Skeletal muscle satellite cell (primary cell): ENCODE results near the gene SCMH1.

Experiments used
- H3K27me3 ChIP-seq: 2 replicates; pipeline ENCODE4 v1.7.0; 2013; ENCODE audit warnings: low read length; ENCODE audit not compliant: control insufficient read depth, insufficient read depth
- H3K36me3 ChIP-seq: 2 replicates; pipeline ENCODE4 v1.7.0; 2013; ENCODE audit warnings: mild to moderate bottlenecking, control low read depth, low read length; ENCODE audit not compliant: insufficient read depth
- H3K4me1 ChIP-seq: 2 replicates; pipeline ENCODE4 v1.7.0; 2013; ENCODE audit warnings: low read length; ENCODE audit not compliant: control insufficient read depth, insufficient read depth
- H3K4me2 ChIP-seq: 2 replicates; pipeline ENCODE4 v1.7.0; 2013; ENCODE audit warnings: mild to moderate bottlenecking, low read length
- H3K4me3 ChIP-seq: 2 replicates; pipeline ENCODE4 v1.7.0; 2013; ENCODE audit warnings: low read length
- H3K9ac ChIP-seq: 2 replicates; pipeline ENCODE4 v1.7.0; 2013; ENCODE audit warnings: mild to moderate bottlenecking, low read depth, low read length, moderate library complexity
- H3K9me3 ChIP-seq: replicated peaks from 2 replicates; pipeline ENCODE4 v1.7.0; 2013; ENCODE audit warnings: mild to moderate bottlenecking, control low read depth, low read length

SCMH1 gene

GRCh38 chr1:41020109-41020576, 222.0 kb downstream of the SCMH1 start:
- H3K9ac ChIP-seq, result no peak overlapping the region
- H3K4me1 ChIP-seq, result no peaks in the 10 kb centered on the region
- H3K4me2 ChIP-seq, result no peak overlapping the region
- H3K4me3 ChIP-seq, result no peak overlapping the region
- no peaks in the 10 kb centered on the region for H3K9me3 ChIP-seq
- peaks cover 40% of the 10 kb centered on the region for H3K36me3 ChIP-seq
- H3K27me3 ChIP-seq, result no peaks in the 10 kb centered on the region

- Histone ChIP-seq H3K9ac (no peak overlapping the region), H3K4me3 (no peak overlapping the region), H3K4me1 (no peaks in the 10 kb centered on the region), H3K36me3 (peaks cover 42% of the 10 kb centered on the region), H3K9me3 (no peaks in the 10 kb centered on the region), H3K4me2 (no peak overlapping the region), H3K27me3 (no peaks in the 10 kb centered on the region)
Observed at GRCh38 chr1:41019353-41019745, 222.8 kb downstream of the SCMH1 start.

GRCh38 chr1:41018018-41018410, 224.1 kb downstream of the SCMH1 start:
- no peak overlapping the region for H3K4me3 ChIP-seq
- H3K9ac ChIP-seq, result no peak overlapping the region
- no peaks in the 10 kb centered on the region for H3K27me3 ChIP-seq
- peaks cover 56% of the 10 kb centered on the region for H3K36me3 ChIP-seq
- H3K4me1 ChIP-seq, result no peaks in the 10 kb centered on the region
- no peaks in the 10 kb centered on the region for H3K9me3 ChIP-seq
- H3K4me2 ChIP-seq, result no peak overlapping the region

GRCh38 chr1:41017141-41018017, 224.7 kb downstream of the SCMH1 start:
- H3K27me3 ChIP-seq, result no peaks in the 10 kb centered on the region
- no peaks in the 10 kb centered on the region for H3K9me3 ChIP-seq
- H3K9ac ChIP-seq, result no peak overlapping the region
- no peak overlapping the region for H3K4me3 ChIP-seq
- H3K4me1 ChIP-seq, result no peaks in the 10 kb centered on the region
- peaks cover 61% of the 10 kb centered on the region for H3K36me3 ChIP-seq
- H3K4me2 ChIP-seq, result no peak overlapping the region

- Histone ChIP-seq H3K4me2 (no peak overlapping the region), H3K9me3 (no peaks in the 10 kb centered on the region), H3K4me1 (no peaks in the 10 kb centered on the region), H3K36me3 (peaks cover 74% of the 10 kb centered on the region), H3K27me3 (no peaks in the 10 kb centered on the region), H3K4me3 (no peak overlapping the region), H3K9ac (no peak overlapping the region)
Observed at GRCh38 chr1:41015897-41016470, 226.1 kb downstream of the SCMH1 start.

GRCh38 chr1:41015281-41015896, 226.7 kb downstream of the SCMH1 start:
- Histone ChIP-seq H3K36me3 (peaks cover 80% of the 10 kb centered on the region), H3K4me3 (no peak overlapping the region), H3K4me1 (no peaks in the 10 kb centered on the region), H3K4me2 (no peak overlapping the region), H3K27me3 (no peaks in the 10 kb centered on the region), H3K9me3 (no peaks in the 10 kb centered on the region), H3K9ac (no peak overlapping the region)

- no peaks in the 10 kb centered on the region for H3K4me1 ChIP-seq
- peaks cover 84% of the 10 kb centered on the region for H3K36me3 ChIP-seq
- H3K4me2 ChIP-seq, result no peak overlapping the region
- H3K4me3 ChIP-seq, result no peak overlapping the region
- no peaks in the 10 kb centered on the region for H3K9me3 ChIP-seq
- H3K27me3 ChIP-seq, result no peaks in the 10 kb centered on the region
- H3K9ac ChIP-seq, result no peak overlapping the region
Observed at GRCh38 chr1:41014871-41015270, 227.2 kb downstream of the SCMH1 start.

- Histone ChIP-seq H3K4me3 (no peak overlapping the region), H3K9me3 (no peaks in the 10 kb centered on the region), H3K9ac (no peak overlapping the region), H3K27me3 (no peaks in the 10 kb centered on the region), H3K36me3 (peaks cover 90% of the 10 kb centered on the region), H3K4me1 (no peaks in the 10 kb centered on the region), H3K4me2 (no peak overlapping the region)
Observed at GRCh38 chr1:41013796-41014195, 228.3 kb downstream of the SCMH1 start.

GRCh38 chr1:41013024-41013423, 229.1 kb downstream of the SCMH1 start:
- Histone ChIP-seq H3K9me3 (no peaks in the 10 kb centered on the region), H3K4me1 (no peaks in the 10 kb centered on the region), H3K36me3 (peaks cover 96% of the 10 kb centered on the region), H3K4me3 (no peak overlapping the region), H3K4me2 (no peak overlapping the region), H3K9ac (no peak overlapping the region), H3K27me3 (no peaks in the 10 kb centered on the region)

GRCh38 chr1:41010345-41010744, 231.8 kb downstream of the SCMH1 start:
- H3K4me3 ChIP-seq, result no peak overlapping the region
- no peak overlapping the region for H3K4me2 ChIP-seq
- peaks cover 3% of the 10 kb centered on the region for H3K4me1 ChIP-seq
- H3K36me3 ChIP-seq, result peaks cover 98% of the 10 kb centered on the region
- H3K9me3 ChIP-seq, result no peaks in the 10 kb centered on the region
- H3K27me3 ChIP-seq, result no peaks in the 10 kb centered on the region
- no peak overlapping the region for H3K9ac ChIP-seq

GRCh38 chr1:41009466-41009865, 232.6 kb downstream of the SCMH1 start:
- no peaks in the 10 kb centered on the region for H3K9me3 ChIP-seq
- no peak overlapping the region for H3K9ac ChIP-seq
- H3K4me1 ChIP-seq, result peaks cover 5% of the 10 kb centered on the region
- no peaks in the 10 kb centered on the region for H3K27me3 ChIP-seq
- peaks cover 93% of the 10 kb centered on the region for H3K36me3 ChIP-seq
- no peak overlapping the region for H3K4me3 ChIP-seq
- H3K4me2 ChIP-seq, result no peak overlapping the region
